MCF 10A (cell line): Measurements from ENCODE around the gene MON1A. TPM values are rescaled to one million over a fixed set of nuclear protein-coding genes. Genes with fewer than 3 reads are reported as not detected.

Source experiments
- BruUV-seq: library from RNA; stranded (reverse); fragments of 400-500 nt; replicated peaks from 2 replicates; lab custom pipeline; 2021; lab: Mats Ljungman, UMichigan
- CTCF ChIA-PET: fragments of 300-600 bp; sonication (Branson Sonifier 250); formaldehyde crosslinking; extraction: SDS; loops from one replicate; lab custom pipeline; 2021; ENCODE audit warnings: antibody characterized with exemption, inconsistent platforms; lab: Yijun Ruan, JAX
- POLR2A ChIA-PET: fragments of 300-600, 350-650 bp; sonication (Branson Sonifier 250); formaldehyde crosslinking; extraction: SDS; loops from one replicate; lab custom pipeline; 2020; ENCODE audit warnings: antibody characterized with exemption, inconsistent platforms; lab: Yijun Ruan, JAX
- DNase-seq: peaks from one replicate; pipeline ENCODE4 v3.0.0-alpha.2; 2018; ENCODE audit not compliant: unreplicated experiment
- H3K27ac Mint-ChIP-seq: one replicate; pipeline ENCODE4 v1.8.0; 2022; ENCODE audit warnings: mild to moderate bottlenecking, low read depth, mixed read lengths; ENCODE audit not compliant: unreplicated experiment
- H3K27me3 Mint-ChIP-seq: one replicate; pipeline ENCODE4 v1.8.0; 2022; ENCODE audit warnings: mixed read lengths; ENCODE audit not compliant: insufficient read depth, unreplicated experiment
- H3K36me3 Mint-ChIP-seq: one replicate; pipeline ENCODE4 v1.8.0; 2022; ENCODE audit warnings: mild to moderate bottlenecking, moderate library complexity, mixed read lengths; ENCODE audit not compliant: insufficient read depth, unreplicated experiment
- H3K4me1 Mint-ChIP-seq: one replicate; pipeline ENCODE4 v1.8.0; 2022; ENCODE audit warnings: mixed read lengths; ENCODE audit not compliant: insufficient read depth, unreplicated experiment
- H3K4me3 Mint-ChIP-seq: one replicate; pipeline ENCODE4 v1.8.0; 2022; ENCODE audit warnings: mild to moderate bottlenecking, moderate library complexity, mixed read lengths; ENCODE audit not compliant: unreplicated experiment
- H3K9me3 Mint-ChIP-seq: one replicate; pipeline ENCODE4 v1.8.0; 2022; ENCODE audit warnings: mixed read lengths; ENCODE audit not compliant: unreplicated experiment
- intact Hi-C: fragments of 100-400 bp; cut with micrococcal nuclease; formaldehyde crosslinking; loops from 2 replicates; pipeline ENCODE4 v1.14.1; 2022
- total RNA-seq: library from RNA; stranded (reverse); gene quantifications from 2 replicates; pipeline ENCODE4 v1.2.3, GENCODE V29; 2022
- TF ChIP-seq, protein P1 (sequence below): fragments of 200-600 bp; IDR thresholded peaks from one replicate; pipeline ENCODE4 v1.8.0; 2022; ENCODE audit warnings: antibody characterized with exemption, mild to moderate bottlenecking; ENCODE audit not compliant: unreplicated experiment

Gene MON1A
- total RNA-seq, 1 experiment from 2014 or later, result 18.6 TPM

GRCh38 chr3:49876567-49876966 is 53.0 kb downstream of the MON1A start:
- TF ChIP-seq, protein P1, sequence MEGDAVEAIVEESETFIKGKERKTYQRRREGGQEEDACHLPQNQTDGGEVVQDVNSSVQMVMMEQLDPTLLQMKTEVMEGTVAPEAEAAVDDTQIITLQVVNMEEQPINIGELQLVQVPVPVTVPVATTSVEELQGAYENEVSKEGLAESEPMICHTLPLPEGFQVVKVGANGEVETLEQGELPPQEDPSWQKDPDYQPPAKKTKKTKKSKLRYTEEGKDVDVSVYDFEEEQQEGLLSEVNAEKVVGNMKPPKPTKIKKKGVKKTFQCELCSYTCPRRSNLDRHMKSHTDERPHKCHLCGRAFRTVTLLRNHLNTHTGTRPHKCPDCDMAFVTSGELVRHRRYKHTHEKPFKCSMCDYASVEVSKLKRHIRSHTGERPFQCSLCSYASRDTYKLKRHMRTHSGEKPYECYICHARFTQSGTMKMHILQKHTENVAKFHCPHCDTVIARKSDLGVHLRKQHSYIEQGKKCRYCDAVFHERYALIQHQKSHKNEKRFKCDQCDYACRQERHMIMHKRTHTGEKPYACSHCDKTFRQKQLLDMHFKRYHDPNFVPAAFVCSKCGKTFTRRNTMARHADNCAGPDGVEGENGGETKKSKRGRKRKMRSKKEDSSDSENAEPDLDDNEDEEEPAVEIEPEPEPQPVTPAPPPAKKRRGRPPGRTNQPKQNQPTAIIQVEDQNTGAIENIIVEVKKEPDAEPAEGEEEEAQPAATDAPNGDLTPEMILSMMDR, result no peak
- DNase-seq, result no peak
- BruUV-seq, result no TSS peak
- H3K27me3 Mint-ChIP-seq, result no peaks in the 10 kb centered on the region
- CTCF ChIA-PET, result interaction anchor here (2.4 kb wide), 1 partner anchor 75 kb away, joined by 12 read pairs; no protein-coding TSS in a partner anchor
- no peak overlapping the region for H3K27ac Mint-ChIP-seq
- H3K36me3 Mint-ChIP-seq, result peaks cover 10% of the 10 kb centered on the region
- POLR2A ChIA-PET, result interaction anchor here (0.8 to 0.9 kb wide), 2 partner anchors 21 to 64 kb away, joined by 3 to 5 read pairs; no protein-coding TSS in a partner anchor
- H3K9me3 Mint-ChIP-seq, result no peaks in the 10 kb centered on the region
- intact Hi-C loops, result no loop called here
- no peak overlapping the region for H3K4me3 Mint-ChIP-seq
- no peaks in the 10 kb centered on the region for H3K4me1 Mint-ChIP-seq

- no peaks in the 10 kb centered on the region for H3K9me3 Mint-ChIP-seq
- H3K4me1 Mint-ChIP-seq, result no peaks in the 10 kb centered on the region
- H3K27me3 Mint-ChIP-seq, result no peaks in the 10 kb centered on the region
- TF ChIP-seq, protein P1, result no peak
- H3K4me3 Mint-ChIP-seq, result no peak overlapping the region
- intact Hi-C loops, result no loop called here
- ChIA-PET POLR2A (interaction anchor here (0.6 to 1.1 kb wide), 4 partner anchors 11 to 256 kb away, joined by 3 read pairs; no protein-coding TSS in a partner anchor), CTCF (interaction anchor here (2.3 kb wide), 1 partner anchor 35 kb away, joined by 6 read pairs; no protein-coding TSS in a partner anchor)
- no peak overlapping the region for H3K27ac Mint-ChIP-seq
- no peak for DNase-seq
- BruUV-seq, result no TSS peak
- peaks cover 6% of the 10 kb centered on the region for H3K36me3 Mint-ChIP-seq
These were observed 56.0 kb downstream of the MON1A start for GRCh38 chr3:49873623-49874022.

DNA sequence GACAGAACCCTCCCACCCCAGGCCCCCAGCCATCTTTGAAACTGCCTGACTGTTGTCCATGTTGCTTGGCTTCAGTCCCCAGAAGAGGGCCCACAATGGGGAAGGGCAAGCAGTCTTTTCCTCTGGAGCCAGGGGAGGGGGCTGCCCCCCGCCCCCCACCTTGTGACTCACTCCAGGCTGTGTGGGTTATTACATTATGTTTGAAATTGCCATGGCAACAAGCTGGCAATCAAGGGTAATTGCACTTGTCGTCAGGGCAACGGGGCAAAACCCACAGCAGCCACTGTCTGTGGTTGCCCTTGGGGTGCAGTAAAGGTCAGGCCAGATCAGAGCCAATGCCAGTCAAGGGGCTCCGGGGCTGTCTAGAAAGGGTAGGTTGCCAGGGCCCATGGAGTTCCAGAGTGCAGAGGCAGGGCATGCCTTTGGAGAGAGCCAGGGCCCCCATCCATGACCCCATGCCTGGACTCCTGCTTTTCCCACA is 56.8 kb downstream of the MON1A start:
- intact Hi-C loops, result no loop called here
- H3K9me3 Mint-ChIP-seq, result no peaks in the 10 kb centered on the region
- H3K27ac Mint-ChIP-seq, result no peak overlapping the region
- POLR2A ChIA-PET, result interaction anchor here (0.8 to 1.1 kb wide), 3 partner anchors 10 to 28 kb away, joined by 3 read pairs; no protein-coding TSS in a partner anchor
- no peak for DNase-seq
- H3K36me3 Mint-ChIP-seq, result peaks cover 5% of the 10 kb centered on the region
- H3K27me3 Mint-ChIP-seq, result no peaks in the 10 kb centered on the region
- TF ChIP-seq, protein P1, result no peak
- CTCF ChIA-PET, result interaction anchor here (2.3 kb wide), 1 partner anchor 34 kb away, joined by 6 read pairs; no protein-coding TSS in a partner anchor
- no peak overlapping the region for H3K4me3 Mint-ChIP-seq
- no peaks in the 10 kb centered on the region for H3K4me1 Mint-ChIP-seq
- no TSS peak for BruUV-seq

GRCh38 chr3:49871531-49872153 is 58.0 kb downstream of the MON1A start:
- TF ChIP-seq, protein P1, result no peak
- H3K27me3 Mint-ChIP-seq, result no peaks in the 10 kb centered on the region
- intact Hi-C loops, result no loop called here
- ChIA-PET CTCF (interaction anchor here (0.6 to 2.3 kb wide), 3 partner anchors 9 to 33 kb away, joined by 3 to 6 read pairs (median 3); no protein-coding TSS in a partner anchor), POLR2A (no interaction called here)
- no peak overlapping the region for H3K27ac Mint-ChIP-seq
- H3K4me1 Mint-ChIP-seq, result no peaks in the 10 kb centered on the region
- DNase-seq, result no peak
- peaks cover 5% of the 10 kb centered on the region for H3K36me3 Mint-ChIP-seq
- H3K4me3 Mint-ChIP-seq, result no peak overlapping the region
- no TSS peak for BruUV-seq
- no peaks in the 10 kb centered on the region for H3K9me3 Mint-ChIP-seq
